OCI-LY7 (cell line): ENCODE measurements around the gene PAK1. TPM values are rescaled to one million over a fixed set of nuclear protein-coding genes. Genes with fewer than 3 reads are reported as not detected.

Source experiments
- BruUV-seq: library from RNA; stranded (reverse); fragments of 400-500 nt; replicated peaks from 2 replicates; lab custom pipeline; 2021; lab: Mats Ljungman, UMichigan
- CTCF ChIA-PET: fragments of 300-600 bp; sonication (Branson Sonifier 250); formaldehyde crosslinking; loops from one replicate; lab custom pipeline; 2022; ENCODE audit warnings: antibody characterized with exemption; ENCODE audit not compliant: unreplicated experiment; lab: Charles Lee
- POLR2A ChIA-PET: fragments of 300-600 bp; sonication (Branson Sonifier 250); formaldehyde crosslinking; loops from one replicate; lab custom pipeline; 2022; ENCODE audit warnings: antibody characterized with exemption; lab: Charles Lee
- DNase-seq: peaks from one replicate; pipeline ENCODE4 v3.0.0-alpha.2; 2015; ENCODE audit warnings: low spot score
- H2AFZ ChIP-seq: fragments of 200-600 bp; sonication (generic), shearing (Covaris generic); 2 replicates; pipeline ENCODE4 v1.6.1; 2014; ENCODE audit warnings: mild to moderate bottlenecking, antibody characterized with exemption, low read length, moderate library complexity
- H3K27ac ChIP-seq: fragments of 200-600 bp; sonication (generic); 2 replicates; pipeline ENCODE4 v1.5.1; 2014; ENCODE audit warnings: mixed run types, low read depth, mild to moderate bottlenecking, moderate library complexity, low read length, inconsistent platforms; ENCODE audit not compliant: poor library complexity, severe bottlenecking
- H3K36me3 ChIP-seq: fragments of 200-600 bp; sonication (generic); 2 replicates; pipeline ENCODE4 v1.6.1; 2014; ENCODE audit warnings: mild to moderate bottlenecking, antibody characterized with exemption, low read length, moderate library complexity, mixed read lengths; ENCODE audit not compliant: insufficient read depth
- H3K4me1 ChIP-seq: fragments of 200-600 bp; sonication (generic); 2 replicates; pipeline ENCODE4 v1.5.1; 2014; ENCODE audit warnings: mild to moderate bottlenecking, low read length; ENCODE audit not compliant: insufficient read depth, poor library complexity, severe bottlenecking
- H3K4me2 ChIP-seq: fragments of 200-600 bp; sonication (generic); 2 replicates; pipeline ENCODE4 v1.6.1; 2014; ENCODE audit warnings: mild to moderate bottlenecking, low read length
- H3K4me3 ChIP-seq: fragments of 200-600 bp; sonication (generic); 2 replicates; pipeline ENCODE4 v1.5.1; 2014; ENCODE audit warnings: mild to moderate bottlenecking, low read depth, low read length; ENCODE audit not compliant: poor library complexity, severe bottlenecking
- H3K79me2 ChIP-seq: fragments of 200-600 bp; sonication (generic); 2 replicates; pipeline ENCODE4 v1.6.1; 2016; ENCODE audit warnings: low read depth, mild to moderate bottlenecking, low read length, moderate library complexity, mixed read lengths; ENCODE audit not compliant: insufficient read depth
- H3K9me2 ChIP-seq: fragments of 200-600 bp; sonication (generic); 2 replicates; pipeline ENCODE4 v1.6.1; 2016; ENCODE audit warnings: mild to moderate bottlenecking, low read length, mixed read lengths; ENCODE audit not compliant: insufficient read depth
- H3K9me3 ChIP-seq: fragments of 200-600 bp; sonication (generic); 2 replicates; pipeline ENCODE4 v1.6.1; 2014; ENCODE audit warnings: mild to moderate bottlenecking, mixed run types, low read length, mixed read lengths
- H4K20me1 ChIP-seq: fragments of 200-600 bp; sonication (generic); 2 replicates; pipeline ENCODE4 v1.6.1; 2014; ENCODE audit warnings: mild to moderate bottlenecking, antibody characterized with exemption, low read length, moderate library complexity, mixed read lengths; ENCODE audit not compliant: insufficient read depth
- CTCF ChIP-seq: fragments of 200-600 bp; sonication (generic); conservative IDR thresholded peaks from 2 replicates; pipeline ENCODE4 v1.5.1; 2014; ENCODE audit warnings: mild to moderate bottlenecking, antibody characterized with exemption, low read length, moderate library complexity, mixed read lengths
- EZH2phosphoT487 ChIP-seq: fragments of 200-600 bp; sonication (generic); IDR thresholded peaks from 2 replicates; pipeline ENCODE4 v1.6.1; 2018; ENCODE audit warnings: low read depth, borderline replicate concordance, mild to moderate bottlenecking, mixed run types, antibody characterized with exemption, low read length, moderate library complexity, mixed read lengths
- intact Hi-C: fragments of 100-400 bp; cut with micrococcal nuclease; formaldehyde crosslinking; loops from one replicate; pipeline ENCODE4 v1.10.0; 2022; ENCODE audit not compliant: unreplicated experiment
- total RNA-seq, 2 experiments: library from RNA; depleted of rRNA in 1 of 2; stranded (reverse); fragments of >200 nt in 1 of 2; shearing (Covaris generic) in 1 of 2; gene quantifications; 2 replicates each; pipeline ENCODE4 v1.2.3, GENCODE V29; 2014 to 2022

The PAK1 gene
- total RNA-seq, 2 experiments from 2014 or later: 1.0 to 3.4 TPM

GRCh38 chr11:77283101-77283500 is 190.8 kb downstream of the PAK1 start:
- Histone ChIP-seq H3K79me2 (no peaks in the 10 kb centered on the region), H3K9me3 (no peaks in the 10 kb centered on the region), H3K4me1 (no peaks in the 10 kb centered on the region), H3K27ac (no peak overlapping the region), H3K9me2 (no peaks in the 10 kb centered on the region), H2AFZ (no peak overlapping the region), H3K4me3 (no peak overlapping the region), H3K4me2 (no peak overlapping the region), H3K36me3 (no peaks in the 10 kb centered on the region), H4K20me1 (no peaks in the 10 kb centered on the region)
- ChIA-PET POLR2A (no interaction called here), CTCF (no interaction called here)
- no peak for DNase-seq
- no TSS peak for BruUV-seq
- TF ChIP-seq CTCF (no peak), EZH2phosphoT487 (no peak)
- intact Hi-C loops: no loop called here

GRCh38 chr11:77278595-77279506 is 195.0 kb downstream of the PAK1 start:
- CTCF ChIA-PET: interaction anchor here (0.5 kb wide), 1 partner anchor 44 kb away, joined by 3 read pairs; no protein-coding TSS in a partner anchor
- no peak overlapping the region for H3K27ac ChIP-seq
- H4K20me1 ChIP-seq: no peaks in the 10 kb centered on the region
- H3K9me2 ChIP-seq: no peaks in the 10 kb centered on the region
- H3K79me2 ChIP-seq: no peaks in the 10 kb centered on the region
- POLR2A ChIA-PET: no interaction called here
- no peak overlapping the region for H3K4me2 ChIP-seq
- no peaks in the 10 kb centered on the region for H3K4me1 ChIP-seq
- H3K4me3 ChIP-seq: no peak overlapping the region
- no peak overlapping the region for H2AFZ ChIP-seq
- intact Hi-C loops: no loop called here
- no peaks in the 10 kb centered on the region for H3K9me3 ChIP-seq
- no peak for TF ChIP-seq EZH2phosphoT487
- no peak for TF ChIP-seq CTCF
- no TSS peak for BruUV-seq
- H3K36me3 ChIP-seq: no peaks in the 10 kb centered on the region
- DNase-seq: no peak

GRCh38 chr11:77276271-77276670 is 197.6 kb downstream of the PAK1 start:
- Histone ChIP-seq H4K20me1 (no peaks in the 10 kb centered on the region), H3K36me3 (no peaks in the 10 kb centered on the region), H3K27ac (no peak overlapping the region), H3K79me2 (no peaks in the 10 kb centered on the region), H2AFZ (no peak overlapping the region), H3K4me3 (no peak overlapping the region), H3K9me3 (no peaks in the 10 kb centered on the region), H3K9me2 (no peaks in the 10 kb centered on the region), H3K4me2 (no peak overlapping the region), H3K4me1 (no peaks in the 10 kb centered on the region)
- ChIA-PET POLR2A (no interaction called here), CTCF (no interaction called here)
- no TSS peak for BruUV-seq
- no peak for DNase-seq
- TF ChIP-seq EZH2phosphoT487 (no peak), CTCF (no peak)
- intact Hi-C loops: no loop called here
